GM18498 (cell line): Measurements from ENCODE around the gene BRMS1L.
"Not testable (repeated sequence)": the region's sequence is repeated elsewhere in the genome, so short reads cannot be mapped to it uniquely, and the experiment has no call there.

Experiments used
- ATAC-seq: cut with Tn5 transposase; IDR thresholded peaks from one replicate; pipeline ENCODE4 v1.9.1; 2021; ENCODE audit warnings: mild to moderate bottlenecking, moderate library complexity; ENCODE audit not compliant: unreplicated experiment

BRMS1L gene

GRCh38 chr14:35821564-35822411 lies 4.3 kb upstream of the BRMS1L start:
- no peak for ATAC-seq

GRCh38 chr14:35822501-35822900 lies 3.6 kb upstream of the BRMS1L start:
- ATAC-seq, result no peak

- not testable (repeated sequence) for ATAC-seq
These were observed 1.5 kb upstream of the BRMS1L start for GRCh38 chr14:35824446-35825165.

- ATAC-seq, result no peak
These were observed 245 bp upstream of the BRMS1L start for GRCh38 chr14:35825968-35826217.

DNA sequence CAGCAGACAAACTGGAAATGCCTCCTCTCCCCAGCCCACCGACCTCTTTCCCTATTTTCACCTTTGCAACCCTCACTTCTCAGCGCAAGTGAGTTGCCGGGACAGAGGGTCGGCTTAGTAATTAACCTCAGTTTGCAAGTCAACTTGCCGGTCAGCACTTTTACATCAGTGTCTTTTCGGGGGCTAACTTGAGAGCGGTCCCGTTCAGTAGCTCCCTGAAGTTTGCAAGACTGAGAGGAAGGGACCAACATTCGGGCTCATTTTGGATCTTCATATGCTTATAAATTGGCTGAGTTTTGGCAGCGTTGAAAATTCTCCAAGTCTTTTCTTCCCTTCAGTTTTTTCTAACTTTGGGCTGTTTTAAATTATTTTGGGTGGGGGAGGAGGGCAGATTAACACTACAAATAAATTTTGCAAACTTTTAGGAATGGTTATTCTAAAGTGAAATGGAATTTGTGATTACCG lies 846 bp downstream of the BRMS1L start:
- no peak for ATAC-seq

GRCh38 chr14:35827678-35828472 lies 1.7 kb downstream of the BRMS1L start:
- ATAC-seq, result no peak

DNA sequence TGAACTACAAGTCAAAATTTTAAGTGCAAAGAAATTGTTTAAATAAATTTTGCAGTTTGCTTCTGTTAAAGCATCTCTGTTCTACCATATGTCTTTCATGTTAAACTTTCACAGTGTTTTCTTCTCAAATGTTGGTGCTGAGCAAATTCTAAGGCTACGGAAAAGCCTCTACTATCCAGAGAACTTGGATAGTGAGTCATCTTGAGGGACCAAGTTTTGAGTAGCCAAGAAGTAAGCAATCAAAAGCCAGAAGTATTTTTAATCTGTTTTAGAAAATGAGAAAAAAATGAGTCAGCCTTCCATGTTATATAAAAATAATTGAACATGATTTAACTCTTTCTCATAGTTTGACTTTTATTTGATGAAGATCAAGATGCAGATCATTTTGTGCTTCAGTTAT lies 3.3 kb downstream of the BRMS1L start:
- ATAC-seq, result no peak

DNA sequence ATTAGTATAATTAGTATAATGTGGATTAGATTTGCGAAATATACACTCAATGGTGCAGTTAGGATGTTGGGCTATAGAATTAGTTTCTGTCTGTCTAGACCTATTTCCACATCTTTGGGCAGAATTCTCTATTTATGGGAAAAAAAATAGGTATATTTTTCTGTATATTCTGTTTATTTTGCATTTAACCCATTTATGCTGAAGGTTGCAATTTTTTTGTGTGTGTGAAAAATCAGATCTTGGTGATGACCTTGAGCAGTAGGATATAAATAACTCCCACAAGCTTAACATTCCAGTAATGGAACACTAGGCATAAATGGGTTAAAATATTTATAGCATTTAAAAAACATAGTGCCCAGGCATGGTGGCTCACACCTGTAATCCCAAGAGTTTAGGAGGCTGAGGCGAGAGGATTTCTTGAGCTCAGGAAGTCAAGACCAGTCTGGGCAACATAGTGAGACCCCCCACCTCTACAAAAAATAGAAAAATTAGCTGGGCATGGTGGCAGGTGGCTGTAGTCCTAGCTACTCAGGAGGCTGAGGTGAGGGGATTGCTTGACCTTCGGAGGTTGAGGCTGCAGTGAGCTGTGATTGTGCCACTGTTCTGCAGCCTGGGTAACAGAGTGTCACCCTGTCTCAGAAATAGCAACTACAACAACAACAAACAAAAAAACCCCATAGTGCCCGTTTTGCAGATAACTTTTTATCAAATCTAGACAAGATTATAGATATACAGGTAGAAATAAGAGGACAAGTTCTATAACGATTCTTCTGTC lies 9.3 kb downstream of the BRMS1L start:
- no peak for ATAC-seq

DNA sequence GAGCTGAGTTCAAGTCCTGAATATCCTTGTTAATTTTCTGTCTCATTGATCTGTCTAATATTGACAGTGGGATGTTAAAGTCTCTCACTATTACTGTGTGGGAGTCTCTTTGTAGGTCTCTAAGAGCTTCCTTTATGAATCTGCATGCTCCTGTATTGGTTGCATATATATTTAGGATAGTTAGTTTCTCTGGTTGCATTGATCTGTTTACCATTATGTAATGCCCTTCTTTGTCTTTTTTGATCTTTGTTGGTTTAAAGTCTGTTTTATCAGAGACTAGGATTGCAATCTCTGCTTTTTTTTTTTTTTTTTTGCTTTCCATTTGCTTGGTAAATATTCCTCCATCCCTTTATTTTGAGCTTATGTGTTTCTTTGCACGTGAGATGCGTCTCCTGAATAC lies 15.6 kb downstream of the BRMS1L start:
- not testable (repeated sequence) for ATAC-seq

DNA sequence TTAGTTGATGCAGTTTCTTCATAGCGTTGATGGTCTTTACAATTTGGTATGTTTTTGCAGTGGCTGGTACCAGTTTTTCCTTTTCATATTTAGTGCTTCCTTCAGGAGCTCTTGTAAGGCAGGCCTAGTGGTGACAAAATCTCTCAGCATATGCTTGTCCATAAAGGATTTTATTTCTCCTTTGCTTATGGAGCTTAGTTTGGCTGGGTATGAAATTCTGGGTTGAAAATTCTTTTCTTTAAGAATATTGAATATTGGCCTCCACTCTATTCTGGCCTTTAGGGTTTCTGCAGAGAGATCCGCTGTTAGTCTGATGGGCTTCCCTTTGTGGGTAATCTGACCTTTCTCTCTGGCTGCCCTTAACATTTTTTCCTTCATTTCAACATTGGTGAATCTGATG lies 16.1 kb downstream of the BRMS1L start:
- ATAC-seq, result not testable (repeated sequence)

- ATAC-seq, result no peak
These were observed 18.4 kb downstream of the BRMS1L start for GRCh38 chr14:35844494-35844893.

DNA sequence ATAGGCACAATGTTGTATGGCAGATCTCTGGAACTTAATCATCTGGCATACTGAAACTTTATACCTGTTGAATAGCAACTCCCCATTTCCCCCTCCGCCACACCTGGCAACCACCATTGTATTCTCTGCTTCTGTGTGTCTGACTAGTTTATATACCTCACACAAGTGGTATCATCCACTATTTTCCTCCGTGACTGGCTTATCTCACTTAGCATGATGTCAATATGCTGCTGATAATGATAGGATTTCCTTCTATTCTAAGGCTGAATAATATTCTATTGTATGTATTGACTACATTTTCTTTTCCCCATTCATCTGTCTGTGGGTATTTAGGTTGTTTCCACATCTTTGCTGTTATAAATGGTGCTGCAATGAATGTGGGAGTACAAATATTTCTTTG lies 21.5 kb downstream of the BRMS1L start:
- ATAC-seq, result no peak

DNA sequence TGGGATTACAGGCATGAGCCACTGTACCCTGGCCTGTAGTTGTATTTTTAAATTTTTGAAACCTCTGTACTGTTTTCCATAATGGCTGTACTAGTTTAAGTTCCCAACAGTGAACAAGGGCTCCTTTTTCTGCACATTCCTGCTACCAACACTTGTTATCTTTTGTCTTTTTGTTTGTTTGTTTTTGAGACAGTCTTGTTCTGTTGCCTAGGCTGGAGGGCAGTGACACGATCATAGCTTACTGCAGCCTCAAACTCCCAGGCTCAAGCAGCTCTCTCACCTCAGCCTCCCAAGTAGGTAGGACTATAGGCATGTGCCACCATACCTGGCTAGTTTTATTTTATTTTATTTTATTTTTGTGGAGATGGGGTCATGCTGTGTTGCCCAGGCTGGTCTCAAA lies 23.0 kb downstream of the BRMS1L start:
- no peak for ATAC-seq

DNA sequence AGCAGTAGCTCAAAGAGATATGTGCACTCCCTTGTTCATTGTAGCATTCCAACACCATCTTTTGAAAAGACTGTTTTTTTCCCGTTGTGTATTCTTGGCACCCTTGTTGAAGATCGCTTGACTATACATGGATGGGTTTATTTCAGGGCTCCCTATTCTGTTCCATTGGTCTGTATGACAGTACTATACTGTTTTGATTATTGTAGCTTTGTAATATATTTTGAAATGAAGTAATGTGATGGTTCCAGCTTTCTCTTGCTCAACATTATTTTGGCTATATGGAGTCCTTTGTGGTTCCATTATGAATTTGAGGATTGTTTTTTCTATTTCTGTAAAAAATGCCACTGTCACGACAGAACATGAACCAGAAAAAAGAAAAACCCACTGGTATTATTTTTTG lies 25.7 kb downstream of the BRMS1L start:
- no peak for ATAC-seq

- ATAC-seq, result no peak
These were observed 27.1 kb downstream of the BRMS1L start for GRCh38 chr14:35853225-35853624.

GRCh38 chr14:35854696-35855270 lies 28.6 kb downstream of the BRMS1L start:
- ATAC-seq, result no peak

GRCh38 chr14:35855876-35856481 lies 29.8 kb downstream of the BRMS1L start:
- peak; percentile 96 for ATAC-seq

GRCh38 chr14:35858521-35859209 lies 32.5 kb downstream of the BRMS1L start:
- ATAC-seq, result no peak

DNA sequence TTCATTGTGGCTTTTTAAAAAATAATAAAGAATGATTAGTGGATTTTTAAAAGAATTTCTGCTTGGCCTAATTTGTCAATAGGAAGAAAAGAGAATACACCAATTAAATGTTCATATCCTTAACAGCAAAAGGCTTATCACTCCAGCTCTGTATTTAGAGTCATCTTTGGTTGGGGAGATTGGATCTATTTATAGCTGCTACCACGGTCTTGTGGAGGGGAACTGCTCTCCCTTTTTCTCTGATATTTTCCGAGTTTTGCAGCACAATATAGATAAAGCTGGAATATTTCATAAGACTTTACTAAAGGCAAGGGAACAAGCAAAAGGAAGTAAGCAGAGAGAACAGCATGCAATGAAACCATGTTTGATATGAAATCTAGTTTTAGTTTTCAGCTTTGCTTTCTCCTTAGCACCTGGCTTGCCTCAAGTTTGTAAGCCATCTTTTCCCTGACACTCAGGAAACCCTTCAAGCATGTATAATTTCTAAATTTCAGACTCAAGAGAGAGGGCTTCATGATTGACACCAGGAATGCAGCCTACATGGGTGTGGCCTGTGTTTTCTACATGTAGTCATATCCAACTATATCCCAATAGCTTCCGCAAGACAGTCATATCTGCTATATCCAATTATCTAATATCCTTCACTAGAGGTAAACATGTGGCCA lies 35.2 kb downstream of the BRMS1L start:
- ATAC-seq, result peak; percentile 73
